HG02840 (cell line): ENCODE results near the gene COMP.

Source experiments
- ATAC-seq: cut with Tn5 transposase; IDR thresholded peaks from one replicate; pipeline ENCODE4 v1.9.1; 2021; ENCODE audit warnings: mild to moderate bottlenecking, moderate library complexity, moderate number of reproducible peaks; ENCODE audit not compliant: unreplicated experiment, low FRiP score

The COMP gene

GRCh38 chr19:18750295-18750970, 40.7 kb downstream of the COMP start:
- ATAC-seq = no peak

GRCh38 chr19:18749362-18750231, 41.5 kb downstream of the COMP start:
- no peak for ATAC-seq

DNA sequence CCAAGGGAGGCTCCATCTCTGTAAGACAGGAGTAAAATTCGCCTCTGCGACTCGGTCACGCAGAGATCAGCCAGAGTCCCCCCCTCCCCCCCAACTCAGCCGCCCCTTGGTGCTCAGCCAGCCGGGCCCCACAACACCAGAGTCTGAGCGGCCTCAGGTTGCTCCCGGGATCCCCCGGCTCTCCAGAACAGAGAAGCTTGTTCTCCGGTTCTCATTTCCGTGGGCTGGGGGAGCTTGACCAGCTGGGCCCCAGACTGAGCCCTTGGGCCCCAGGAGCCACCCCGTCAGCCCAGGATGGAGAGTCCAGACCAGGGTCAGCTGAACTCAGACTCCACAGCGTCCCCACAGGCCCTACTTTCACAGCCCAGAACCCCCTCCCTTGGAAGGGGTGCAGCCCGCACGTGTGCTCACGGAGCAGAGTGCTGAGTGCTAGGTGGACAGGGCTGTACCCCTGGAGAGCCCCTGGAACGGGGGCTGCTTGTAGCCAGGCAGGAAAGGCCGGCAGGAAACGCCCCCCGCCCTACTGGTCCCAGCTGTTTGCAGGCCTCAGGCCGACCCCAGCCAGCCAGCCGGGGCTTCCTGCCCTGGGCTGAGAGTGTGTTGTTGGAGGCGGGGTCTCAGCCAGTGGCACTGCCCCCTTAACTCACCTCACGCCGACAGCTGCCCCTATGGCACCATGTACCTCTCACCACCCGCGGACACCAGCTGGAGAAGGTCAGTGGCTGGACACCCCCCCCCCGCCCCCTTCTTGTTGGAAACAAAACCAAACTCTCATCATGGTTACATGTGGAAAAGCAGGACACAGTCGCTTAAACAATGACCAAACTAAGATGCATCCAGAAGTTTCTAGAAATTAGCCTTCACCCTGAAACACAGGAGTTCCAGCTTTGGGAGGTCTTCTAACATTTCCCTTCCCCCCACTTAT, 44.4 kb downstream of the COMP start:
- ATAC-seq = no peak

DNA sequence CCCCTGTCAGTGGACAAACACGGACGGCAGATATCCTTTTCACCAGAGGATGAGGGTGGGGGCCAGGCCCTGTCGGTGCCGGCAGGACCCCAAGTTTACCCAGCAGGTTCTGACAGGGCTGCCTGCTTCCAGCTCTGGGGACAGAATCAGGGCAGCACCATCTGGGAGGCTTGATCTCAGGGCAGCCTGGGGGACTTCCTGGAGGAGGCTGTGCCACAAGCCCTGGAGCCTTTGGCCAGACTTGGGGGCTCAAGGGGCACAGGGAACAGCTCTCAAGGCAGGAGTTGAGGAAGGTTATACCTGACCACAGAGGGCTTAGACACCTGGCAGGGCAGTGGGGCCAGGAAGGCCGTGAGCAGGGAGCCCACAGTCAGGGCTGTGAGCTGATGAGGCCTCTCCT, 45.2 kb downstream of the COMP start:
- no peak for ATAC-seq

DNA sequence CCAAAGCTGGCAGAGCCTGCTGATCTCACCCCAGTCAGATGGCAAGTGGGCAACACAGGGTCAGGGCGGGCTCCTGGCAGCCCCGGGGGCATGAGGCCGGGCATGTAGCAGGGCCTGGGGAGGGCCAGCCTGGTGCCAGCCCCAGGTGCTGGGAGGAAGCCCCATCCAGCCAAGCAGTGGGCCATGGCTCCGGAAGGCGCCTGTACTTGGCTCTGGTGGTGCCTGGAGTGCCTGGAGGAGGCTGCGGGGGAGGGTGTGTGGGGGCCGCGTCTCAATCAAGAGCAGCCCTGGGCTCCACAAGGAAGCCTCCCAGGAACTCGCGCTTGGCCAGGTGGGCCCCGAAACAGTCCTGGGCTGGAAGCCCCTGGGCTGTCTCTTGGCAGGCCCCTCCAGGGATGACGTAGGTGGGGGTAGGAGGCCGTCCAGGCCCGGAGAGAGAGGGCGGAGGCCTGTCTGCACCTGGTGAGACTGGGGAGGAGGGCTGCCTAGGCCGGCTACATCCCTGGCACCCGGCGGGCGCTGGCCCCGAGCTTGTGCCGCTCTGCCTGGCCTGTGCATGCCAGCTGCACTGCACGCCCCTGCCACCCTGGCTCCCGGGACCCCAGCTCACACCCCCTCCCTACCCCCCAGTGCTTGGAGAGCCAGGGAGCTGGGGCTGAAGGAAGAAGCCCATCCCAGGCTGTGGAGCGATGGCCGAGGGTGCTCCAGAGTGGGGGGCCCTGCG, 45.9 kb downstream of the COMP start:
- no peak for ATAC-seq

DNA sequence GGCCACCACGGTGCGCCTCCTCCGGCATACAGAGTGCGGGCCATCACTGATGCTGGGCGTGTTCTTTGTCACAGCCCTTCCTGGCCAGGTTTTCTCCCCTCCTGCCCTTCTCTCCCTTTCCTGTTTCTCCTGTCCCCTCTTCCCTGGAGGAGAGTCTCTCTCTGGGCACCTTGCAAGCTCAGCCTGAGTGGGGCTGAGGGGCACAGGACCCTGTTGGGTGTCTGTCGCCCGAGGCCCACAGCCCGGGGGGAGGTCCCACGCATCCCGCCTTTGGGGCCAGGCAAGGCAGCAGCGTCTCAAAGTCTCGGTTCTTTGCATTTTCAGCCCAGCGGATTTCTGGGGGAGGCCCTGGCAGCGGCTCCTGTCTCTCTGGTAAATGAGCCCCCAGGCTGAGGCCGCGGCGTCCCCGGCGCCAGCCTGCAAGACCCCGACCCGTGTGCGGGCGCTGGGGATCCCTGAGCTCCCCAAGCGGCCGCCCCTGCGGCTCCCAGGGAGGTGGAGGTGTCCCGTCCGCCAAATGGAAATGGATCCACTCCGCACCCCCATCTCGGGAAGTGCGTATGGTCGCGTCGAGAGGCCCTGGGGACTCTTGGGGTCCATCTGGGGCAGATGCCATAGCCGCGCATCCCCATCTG, 47.2 kb downstream of the COMP start:
- no peak for ATAC-seq

- ATAC-seq = no peak
Observed at GRCh38 chr19:18742838-18743783, 48.0 kb downstream of the COMP start.

GRCh38 chr19:18742324-18742723, 48.8 kb downstream of the COMP start:
- no peak for ATAC-seq

- no peak for ATAC-seq
Observed at GRCh38 chr19:18741124-18742121, 49.7 kb downstream of the COMP start.

GRCh38 chr19:18738961-18739690, 52.0 kb downstream of the COMP start:
- ATAC-seq = no peak

GRCh38 chr19:18737954-18738351, 53.2 kb downstream of the COMP start:
- ATAC-seq = no peak

DNA sequence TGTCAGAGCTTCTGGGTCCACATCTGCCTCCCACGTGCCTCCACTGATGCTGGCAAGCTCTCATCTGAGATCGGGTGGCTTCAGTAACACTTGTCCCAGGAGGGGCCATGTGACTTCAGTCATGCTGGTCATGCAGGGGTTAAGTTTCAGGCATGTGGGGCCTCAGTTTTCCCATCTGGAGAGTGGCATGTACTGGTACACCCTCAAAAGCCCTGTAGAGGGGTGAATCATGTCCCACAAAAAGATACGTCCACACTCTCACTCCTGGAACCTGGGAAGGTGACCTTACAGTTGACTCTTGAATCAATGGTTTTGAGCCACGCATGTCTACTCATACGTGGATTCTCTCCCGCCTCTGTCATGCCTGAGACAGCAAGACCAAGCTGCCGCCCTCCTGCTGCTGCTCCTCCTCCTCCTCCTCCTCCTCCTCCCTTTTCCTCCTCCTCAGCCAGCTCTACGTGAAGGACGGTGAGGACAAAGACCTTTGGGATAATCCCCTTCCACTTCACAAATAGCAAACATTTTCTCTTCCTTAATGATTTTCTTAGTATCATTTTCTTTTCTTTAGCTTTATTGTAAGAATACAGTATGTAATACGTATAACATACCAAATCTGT, 53.7 kb downstream of the COMP start:
- no peak for ATAC-seq

DNA sequence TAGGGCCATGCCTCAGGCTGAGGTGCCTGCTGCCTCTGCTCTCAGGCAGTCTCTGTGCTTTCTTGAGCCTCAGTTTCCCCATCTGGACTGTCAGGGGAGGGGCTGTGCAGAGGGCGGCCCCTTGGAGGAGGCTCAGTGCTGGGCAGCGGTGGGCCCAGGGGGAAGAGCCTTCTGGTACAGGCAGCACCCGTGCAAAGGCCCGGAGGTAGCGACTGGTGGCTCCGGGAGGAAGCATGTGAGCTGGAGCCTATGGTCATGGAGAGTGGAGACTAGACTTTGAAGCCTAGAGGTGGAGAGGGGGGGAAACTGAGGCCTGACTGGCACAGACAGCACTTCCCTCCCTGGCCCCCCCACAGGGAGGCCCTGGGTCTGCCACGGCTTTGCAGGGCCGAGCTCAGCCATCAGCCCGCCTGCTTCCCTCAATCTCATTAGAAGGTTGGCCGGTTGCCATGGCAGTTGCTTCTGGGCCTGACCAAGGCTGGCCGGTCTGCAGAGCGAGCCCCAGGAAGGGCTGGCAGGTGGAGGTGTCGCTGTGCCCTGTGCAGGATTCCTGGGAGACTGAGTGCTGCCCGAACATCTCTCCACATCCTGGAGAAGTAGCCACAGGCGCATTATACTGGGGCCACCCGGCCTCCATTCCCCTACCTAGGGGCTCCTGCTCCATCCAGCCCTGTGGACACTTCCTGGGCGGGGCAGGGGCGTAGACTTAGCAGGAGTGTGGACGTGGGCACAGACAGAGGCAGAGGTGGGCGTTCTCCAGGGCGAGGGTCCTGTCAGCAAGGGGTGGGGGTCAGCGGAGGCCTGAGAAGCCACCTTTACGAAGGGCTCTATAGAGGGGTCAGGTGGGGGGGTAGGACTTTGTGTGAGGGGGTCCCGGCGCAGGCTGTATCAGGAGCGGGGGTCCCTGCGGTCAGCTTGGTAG, 54.4 kb downstream of the COMP start:
- no peak for ATAC-seq

DNA sequence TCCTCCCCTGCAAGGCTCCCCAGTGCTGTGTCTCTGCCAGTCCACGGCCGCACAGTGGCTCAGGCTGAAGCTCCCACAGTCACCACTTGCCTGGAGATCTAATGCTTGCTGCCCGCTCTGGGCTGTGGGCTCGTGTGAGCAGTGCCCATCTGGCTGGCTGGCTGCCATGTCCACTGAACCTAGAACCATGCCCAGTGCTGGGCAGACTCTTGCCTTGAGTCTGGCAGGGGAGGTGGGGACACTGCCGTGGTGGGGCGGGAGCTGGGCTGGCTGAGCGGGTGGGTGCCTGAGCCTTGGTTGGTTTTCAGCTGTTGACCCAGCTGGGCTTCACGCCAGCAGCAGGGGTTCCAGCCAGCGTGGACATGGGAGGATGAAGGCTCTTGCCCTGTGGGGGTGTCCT, 55.4 kb downstream of the COMP start:
- no peak for ATAC-seq

DNA sequence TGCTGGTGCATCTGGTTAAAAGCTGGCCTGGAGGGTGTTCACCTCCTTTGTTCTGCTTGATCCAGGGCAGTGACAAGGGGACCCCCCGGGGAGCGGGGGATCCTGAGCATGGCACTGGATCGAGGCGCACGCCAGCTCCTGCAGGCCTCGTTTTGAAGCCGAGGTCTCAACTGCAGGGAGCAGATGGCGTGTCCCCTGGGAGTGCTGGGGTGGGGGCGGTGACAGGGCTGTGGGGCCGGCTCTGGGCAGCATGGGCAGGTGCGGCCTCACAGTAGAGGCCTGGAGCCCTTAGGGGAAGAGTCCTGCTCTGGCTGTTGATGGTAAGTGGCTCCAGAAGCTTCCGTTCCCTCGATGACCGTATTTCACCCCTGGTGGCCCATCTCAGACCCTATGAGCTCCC, 55.8 kb downstream of the COMP start:
- no peak for ATAC-seq
